WTC11 (cell line): ENCODE measurements around the gene FAM13C.

Experiments used
- CREB1 ChIP-seq: sonication (generic); formaldehyde crosslinking; IDR thresholded peaks from 2 replicates; pipeline ENCODE4 v1.8.0; 2023; ENCODE audit warnings: mild to moderate bottlenecking, missing genetic modification reagents
- ETV6 ChIP-seq: sonication (generic); formaldehyde crosslinking; IDR thresholded peaks from 2 replicates; pipeline ENCODE4 v1.8.1; 2022; ENCODE audit warnings: mild to moderate bottlenecking, missing genetic modification reagents
- MYBL2 ChIP-seq: sonication (generic); formaldehyde crosslinking; IDR thresholded peaks from 2 replicates; pipeline ENCODE4 v1.8.1; 2023; ENCODE audit warnings: mild to moderate bottlenecking, moderate library complexity, missing genetic modification reagents
- RELA ChIP-seq: sonication (generic); formaldehyde crosslinking; IDR thresholded peaks from 2 replicates; pipeline ENCODE4 v1.8.1; 2022; ENCODE audit warnings: missing genetic modification reagents, mild to moderate bottlenecking, borderline replicate concordance
- TEAD4 ChIP-seq: sonication (generic); formaldehyde crosslinking; IDR thresholded peaks from 2 replicates; pipeline ENCODE4 v1.8.0; 2022; ENCODE audit warnings: mild to moderate bottlenecking, missing genetic modification reagents
- ZNF138 ChIP-seq: sonication (generic); formaldehyde crosslinking; conservative IDR thresholded peaks from 2 replicates; pipeline ENCODE4 v1.8.1; 2022; ENCODE audit warnings: mild to moderate bottlenecking, moderate library complexity, missing genetic modification reagents
- TF ChIP-seq, protein P1 (sequence below): sonication (generic); formaldehyde crosslinking; IDR thresholded peaks from 2 replicates; pipeline ENCODE4 v1.8.1; 2023; ENCODE audit warnings: mild to moderate bottlenecking, missing genetic modification reagents
- TF ChIP-seq, protein P2 (sequence below): fragments of 200-600 bp; IDR thresholded peaks from 2 replicates; pipeline ENCODE4 v1.8.0; 2022; ENCODE audit warnings: antibody characterized with exemption
- TF ChIP-seq, protein P3 (sequence below): sonication (generic); formaldehyde crosslinking; IDR thresholded peaks from 2 replicates; pipeline ENCODE4 v1.8.0; 2022; ENCODE audit warnings: mild to moderate bottlenecking, missing genetic modification reagents
- TF ChIP-seq, protein P4 (sequence below): sonication (generic); formaldehyde crosslinking; IDR thresholded peaks from 2 replicates; pipeline ENCODE4 v1.8.0; 2022; ENCODE audit warnings: mild to moderate bottlenecking, missing genetic modification reagents
- TF ChIP-seq, protein P5 (sequence below): sonication (generic); formaldehyde crosslinking; IDR thresholded peaks from 2 replicates; pipeline ENCODE4 v1.8.1; 2022; ENCODE audit warnings: low read depth, missing genetic modification reagents, borderline replicate concordance
- TF ChIP-seq, protein P6 (sequence below): sonication (generic); formaldehyde crosslinking; conservative IDR thresholded peaks from 2 replicates; pipeline ENCODE4 v1.8.1; 2023; ENCODE audit warnings: mild to moderate bottlenecking, low read depth, missing genetic modification reagents, moderate library complexity
- TF ChIP-seq, protein P7 (sequence below): sonication (generic); formaldehyde crosslinking; IDR thresholded peaks from 2 replicates; pipeline ENCODE4 v1.8.1; 2023; ENCODE audit warnings: mild to moderate bottlenecking, missing genetic modification reagents, moderate library complexity

DNA sequence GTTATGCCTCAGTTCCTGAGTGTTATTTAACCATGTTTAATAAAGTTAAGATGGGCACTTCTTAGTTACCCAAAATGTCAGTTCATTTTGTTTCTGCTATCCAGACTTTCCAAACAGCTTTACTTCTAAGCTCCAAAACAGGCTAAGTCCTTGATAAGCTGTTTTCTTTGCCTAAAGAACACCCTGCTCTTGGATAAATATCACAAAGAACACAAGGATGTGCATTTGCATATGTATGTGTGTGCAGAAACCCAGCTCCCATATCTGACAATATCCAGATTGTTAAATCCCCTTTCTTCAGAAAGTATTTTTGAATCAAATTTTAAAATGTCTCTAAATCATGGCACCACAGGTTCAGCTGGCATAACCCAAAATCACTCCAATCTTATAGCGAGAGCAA, 19.6 kb downstream of the FAM13C start:
- TF ChIP-seq, protein P1, sequence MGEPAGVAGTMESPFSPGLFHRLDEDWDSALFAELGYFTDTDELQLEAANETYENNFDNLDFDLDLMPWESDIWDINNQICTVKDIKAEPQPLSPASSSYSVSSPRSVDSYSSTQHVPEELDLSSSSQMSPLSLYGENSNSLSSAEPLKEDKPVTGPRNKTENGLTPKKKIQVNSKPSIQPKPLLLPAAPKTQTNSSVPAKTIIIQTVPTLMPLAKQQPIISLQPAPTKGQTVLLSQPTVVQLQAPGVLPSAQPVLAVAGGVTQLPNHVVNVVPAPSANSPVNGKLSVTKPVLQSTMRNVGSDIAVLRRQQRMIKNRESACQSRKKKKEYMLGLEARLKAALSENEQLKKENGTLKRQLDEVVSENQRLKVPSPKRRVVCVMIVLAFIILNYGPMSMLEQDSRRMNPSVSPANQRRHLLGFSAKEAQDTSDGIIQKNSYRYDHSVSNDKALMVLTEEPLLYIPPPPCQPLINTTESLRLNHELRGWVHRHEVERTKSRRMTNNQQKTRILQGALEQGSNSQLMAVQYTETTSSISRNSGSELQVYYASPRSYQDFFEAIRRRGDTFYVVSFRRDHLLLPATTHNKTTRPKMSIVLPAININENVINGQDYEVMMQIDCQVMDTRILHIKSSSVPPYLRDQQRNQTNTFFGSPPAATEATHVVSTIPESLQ, result no peak
- TF ChIP-seq, protein P2, sequence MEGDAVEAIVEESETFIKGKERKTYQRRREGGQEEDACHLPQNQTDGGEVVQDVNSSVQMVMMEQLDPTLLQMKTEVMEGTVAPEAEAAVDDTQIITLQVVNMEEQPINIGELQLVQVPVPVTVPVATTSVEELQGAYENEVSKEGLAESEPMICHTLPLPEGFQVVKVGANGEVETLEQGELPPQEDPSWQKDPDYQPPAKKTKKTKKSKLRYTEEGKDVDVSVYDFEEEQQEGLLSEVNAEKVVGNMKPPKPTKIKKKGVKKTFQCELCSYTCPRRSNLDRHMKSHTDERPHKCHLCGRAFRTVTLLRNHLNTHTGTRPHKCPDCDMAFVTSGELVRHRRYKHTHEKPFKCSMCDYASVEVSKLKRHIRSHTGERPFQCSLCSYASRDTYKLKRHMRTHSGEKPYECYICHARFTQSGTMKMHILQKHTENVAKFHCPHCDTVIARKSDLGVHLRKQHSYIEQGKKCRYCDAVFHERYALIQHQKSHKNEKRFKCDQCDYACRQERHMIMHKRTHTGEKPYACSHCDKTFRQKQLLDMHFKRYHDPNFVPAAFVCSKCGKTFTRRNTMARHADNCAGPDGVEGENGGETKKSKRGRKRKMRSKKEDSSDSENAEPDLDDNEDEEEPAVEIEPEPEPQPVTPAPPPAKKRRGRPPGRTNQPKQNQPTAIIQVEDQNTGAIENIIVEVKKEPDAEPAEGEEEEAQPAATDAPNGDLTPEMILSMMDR, result no peak
- TF ChIP-seq ETV6 (CRISPR knock-in tag) (no peak), TEAD4 (CRISPR knock-in tag) (no peak), ZNF138 (no peak), MYBL2 (CRISPR knock-in tag) (no peak), RELA (CRISPR knock-in tag) (no peak), CREB1 (CRISPR knock-in tag) (no peak)
- TF ChIP-seq, protein P3, sequence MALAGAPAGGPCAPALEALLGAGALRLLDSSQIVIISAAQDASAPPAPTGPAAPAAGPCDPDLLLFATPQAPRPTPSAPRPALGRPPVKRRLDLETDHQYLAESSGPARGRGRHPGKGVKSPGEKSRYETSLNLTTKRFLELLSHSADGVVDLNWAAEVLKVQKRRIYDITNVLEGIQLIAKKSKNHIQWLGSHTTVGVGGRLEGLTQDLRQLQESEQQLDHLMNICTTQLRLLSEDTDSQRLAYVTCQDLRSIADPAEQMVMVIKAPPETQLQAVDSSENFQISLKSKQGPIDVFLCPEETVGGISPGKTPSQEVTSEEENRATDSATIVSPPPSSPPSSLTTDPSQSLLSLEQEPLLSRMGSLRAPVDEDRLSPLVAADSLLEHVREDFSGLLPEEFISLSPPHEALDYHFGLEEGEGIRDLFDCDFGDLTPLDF (CRISPR knock-in tag), result no peak
- TF ChIP-seq, protein P4, sequence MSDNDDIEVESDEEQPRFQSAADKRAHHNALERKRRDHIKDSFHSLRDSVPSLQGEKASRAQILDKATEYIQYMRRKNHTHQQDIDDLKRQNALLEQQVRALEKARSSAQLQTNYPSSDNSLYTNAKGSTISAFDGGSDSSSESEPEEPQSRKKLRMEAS (CRISPR knock-in tag), result no peak
- TF ChIP-seq, protein P5, sequence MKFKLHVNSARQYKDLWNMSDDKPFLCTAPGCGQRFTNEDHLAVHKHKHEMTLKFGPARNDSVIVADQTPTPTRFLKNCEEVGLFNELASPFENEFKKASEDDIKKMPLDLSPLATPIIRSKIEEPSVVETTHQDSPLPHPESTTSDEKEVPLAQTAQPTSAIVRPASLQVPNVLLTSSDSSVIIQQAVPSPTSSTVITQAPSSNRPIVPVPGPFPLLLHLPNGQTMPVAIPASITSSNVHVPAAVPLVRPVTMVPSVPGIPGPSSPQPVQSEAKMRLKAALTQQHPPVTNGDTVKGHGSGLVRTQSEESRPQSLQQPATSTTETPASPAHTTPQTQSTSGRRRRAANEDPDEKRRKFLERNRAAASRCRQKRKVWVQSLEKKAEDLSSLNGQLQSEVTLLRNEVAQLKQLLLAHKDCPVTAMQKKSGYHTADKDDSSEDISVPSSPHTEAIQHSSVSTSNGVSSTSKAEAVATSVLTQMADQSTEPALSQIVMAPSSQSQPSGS (CRISPR knock-in tag), result no peak
- TF ChIP-seq, protein P6, sequence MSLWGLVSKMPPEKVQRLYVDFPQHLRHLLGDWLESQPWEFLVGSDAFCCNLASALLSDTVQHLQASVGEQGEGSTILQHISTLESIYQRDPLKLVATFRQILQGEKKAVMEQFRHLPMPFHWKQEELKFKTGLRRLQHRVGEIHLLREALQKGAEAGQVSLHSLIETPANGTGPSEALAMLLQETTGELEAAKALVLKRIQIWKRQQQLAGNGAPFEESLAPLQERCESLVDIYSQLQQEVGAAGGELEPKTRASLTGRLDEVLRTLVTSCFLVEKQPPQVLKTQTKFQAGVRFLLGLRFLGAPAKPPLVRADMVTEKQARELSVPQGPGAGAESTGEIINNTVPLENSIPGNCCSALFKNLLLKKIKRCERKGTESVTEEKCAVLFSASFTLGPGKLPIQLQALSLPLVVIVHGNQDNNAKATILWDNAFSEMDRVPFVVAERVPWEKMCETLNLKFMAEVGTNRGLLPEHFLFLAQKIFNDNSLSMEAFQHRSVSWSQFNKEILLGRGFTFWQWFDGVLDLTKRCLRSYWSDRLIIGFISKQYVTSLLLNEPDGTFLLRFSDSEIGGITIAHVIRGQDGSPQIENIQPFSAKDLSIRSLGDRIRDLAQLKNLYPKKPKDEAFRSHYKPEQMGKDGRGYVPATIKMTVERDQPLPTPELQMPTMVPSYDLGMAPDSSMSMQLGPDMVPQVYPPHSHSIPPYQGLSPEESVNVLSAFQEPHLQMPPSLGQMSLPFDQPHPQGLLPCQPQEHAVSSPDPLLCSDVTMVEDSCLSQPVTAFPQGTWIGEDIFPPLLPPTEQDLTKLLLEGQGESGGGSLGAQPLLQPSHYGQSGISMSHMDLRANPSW (CRISPR knock-in tag), result no peak
- TF ChIP-seq, protein P7, sequence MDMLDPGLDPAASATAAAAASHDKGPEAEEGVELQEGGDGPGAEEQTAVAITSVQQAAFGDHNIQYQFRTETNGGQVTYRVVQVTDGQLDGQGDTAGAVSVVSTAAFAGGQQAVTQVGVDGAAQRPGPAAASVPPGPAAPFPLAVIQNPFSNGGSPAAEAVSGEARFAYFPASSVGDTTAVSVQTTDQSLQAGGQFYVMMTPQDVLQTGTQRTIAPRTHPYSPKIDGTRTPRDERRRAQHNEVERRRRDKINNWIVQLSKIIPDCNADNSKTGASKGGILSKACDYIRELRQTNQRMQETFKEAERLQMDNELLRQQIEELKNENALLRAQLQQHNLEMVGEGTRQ, result no peak
